H1 (cell line): ENCODE results near the gene IQCM. TPM values are rescaled to one million over a fixed set of nuclear protein-coding genes. Genes with fewer than 3 reads are reported as not detected.

Source experiments
- CTCF ChIA-PET: fragments of 300-600 bp; sonication (Branson Sonifier 250); formaldehyde crosslinking; loops from one replicate; lab custom pipeline; 2021; ENCODE audit not compliant: partially characterized antibody; lab: Charles Lee
- POLR2A ChIA-PET: fragments of 300-600 bp; sonication (Branson Sonifier 250); formaldehyde crosslinking; loops from one replicate; lab custom pipeline; 2021; ENCODE audit warnings: inconsistent platforms; ENCODE audit not compliant: partially characterized antibody; lab: Charles Lee
- DNase-seq, 2 experiments: peaks; one replicate each; pipeline versions ENCODE4 v3.0.0 to v3.0.0-alpha.2; 2010 to 2022; ENCODE audit warnings: low spot score in 2 of 2, low read depth in 1 of 2, mixed read lengths in 1 of 2
- FAIRE-seq: peaks from 2 replicates; lab custom pipeline; 2011; peaks lifted over from hg19 to GRCh38; lab: Jason Lieb, UNC
- H2AFZ ChIP-seq: 2 replicates; pipeline ENCODE4 v1.8.1; 2012; ENCODE audit warnings: low read length, inconsistent platforms
- H2AK5ac ChIP-seq: 2 replicates; pipeline ENCODE4 v1.6.1; 2013; ENCODE audit warnings: low read depth, low read length
- H2BK120ac ChIP-seq: replicated peaks from 2 replicates; pipeline ENCODE3; 2013; ENCODE audit warnings: low read depth, low read length, inconsistent platforms
- H2BK12ac ChIP-seq: 2 replicates; pipeline ENCODE4 v1.6.1; 2013; ENCODE audit warnings: low read depth, low read length
- H2BK15ac ChIP-seq: 2 replicates; pipeline ENCODE4 v1.6.1; 2013; ENCODE audit warnings: low read length
- H2BK20ac ChIP-seq: 2 replicates; pipeline ENCODE4 v1.6.1; 2013; ENCODE audit warnings: low read length
- H2BK5ac ChIP-seq: 2 replicates; pipeline ENCODE4 v1.6.1; 2013; ENCODE audit warnings: low read depth, low read length
- H3K14ac ChIP-seq: 2 replicates; pipeline ENCODE4 v1.6.1; 2013; ENCODE audit warnings: inconsistent platforms; ENCODE audit not compliant: insufficient read length
- H3K18ac ChIP-seq: 2 replicates; pipeline ENCODE4 v1.6.1; 2013; ENCODE audit warnings: low read length; ENCODE audit errors: extremely low read depth
- H3K23ac ChIP-seq: 2 replicates; pipeline ENCODE4 v1.6.1; 2013; ENCODE audit warnings: inconsistent platforms; ENCODE audit not compliant: insufficient read length
- H3K23me2 ChIP-seq: 2 replicates; pipeline ENCODE4 v1.6.1; 2013; ENCODE audit warnings: low read depth, low read length
- H3K27ac ChIP-seq: 2 replicates; pipeline ENCODE4 v1.6.1; 2011; ENCODE audit warnings: low read depth, low read length, inconsistent platforms
- H3K27me3 ChIP-seq, 4 experiments: replicated peaks in 1 of 4; 1 replicate in 1 of 4; 2 replicates in 3 of 4; pipeline versions ENCODE4 v1.6.1 to v1.8.1; 2011 to 2013; ENCODE audit warnings: low read length in 3 of 4, mild to moderate bottlenecking in 3 of 4, inconsistent platforms in 2 of 4, mixed read lengths in 2 of 4, moderate library complexity in 1 of 4; ENCODE audit not compliant: control insufficient read depth in 3 of 4, insufficient read depth in 3 of 4; ENCODE audit errors: extremely low read depth in 1 of 4
- H3K36me3 ChIP-seq, 4 experiments: 2 replicates each; pipeline versions ENCODE4 v1.6.1 to v1.8.1; 2011 to 2013; ENCODE audit warnings: mild to moderate bottlenecking in 4 of 4, low read length in 3 of 4, moderate library complexity in 2 of 4, control low read depth in 1 of 4, inconsistent platforms in 1 of 4; ENCODE audit not compliant: insufficient read depth in 4 of 4, control insufficient read depth in 2 of 4
- H3K4ac ChIP-seq: replicated peaks from 2 replicates; pipeline ENCODE3; 2013; ENCODE audit warnings: low read length, low read depth, mixed read lengths, inconsistent platforms; ENCODE audit not compliant: insufficient read length
- H3K4me1 ChIP-seq, 4 experiments: replicated peaks in 1 of 4; 1 replicate in 1 of 4; 2 replicates in 3 of 4; pipeline versions ENCODE4 v1.6.1 to v1.8.1; 2011 to 2013; ENCODE audit warnings: low read length in 3 of 4, inconsistent platforms in 2 of 4, mixed read lengths in 1 of 4; ENCODE audit not compliant: insufficient read depth in 4 of 4, control insufficient read depth in 3 of 4
- H3K4me2 ChIP-seq, 2 experiments: 2 replicates each; pipeline versions ENCODE4 v1.6.1 to v1.8.1; 2011 to 2013; ENCODE audit warnings: low read depth in 2 of 2, low read length in 2 of 2, control low read depth in 1 of 2, inconsistent platforms in 1 of 2, mild to moderate bottlenecking in 1 of 2; ENCODE audit not compliant: insufficient read depth in 1 of 2
- H3K4me3 ChIP-seq, 4 experiments: fragments of 200-600, 300-600 bp in 1 of 4; sonication (generic), shearing (Covaris generic), sonication (Bioruptor Twin) in 1 of 4; 2 replicates each; pipeline versions ENCODE4 v1.5.1 to v1.8.1; 2011 to 2016; ENCODE audit warnings: low read length in 4 of 4, low read depth in 3 of 4, control low read depth in 2 of 4, inconsistent platforms in 2 of 4, mild to moderate bottlenecking in 2 of 4, mixed read lengths in 1 of 4, moderate library complexity in 1 of 4; ENCODE audit not compliant: insufficient read depth in 2 of 4; ENCODE audit errors: extremely low read depth in 1 of 4
- H3K56ac ChIP-seq: replicated peaks from 2 replicates; pipeline ENCODE3; 2013; ENCODE audit warnings: low read depth, mild to moderate bottlenecking, mixed read lengths, low read length, inconsistent platforms; ENCODE audit not compliant: insufficient read length
- H3K79me1 ChIP-seq: 2 replicates; pipeline ENCODE4 v1.6.1; 2013; ENCODE audit warnings: low read depth, low read length, control low read depth
- H3K79me2 ChIP-seq, 2 experiments: 2 replicates each; pipeline versions ENCODE4 v1.6.1 to v1.8.1; 2012 to 2013; ENCODE audit warnings: low read length in 2 of 2, mild to moderate bottlenecking in 2 of 2, inconsistent platforms in 1 of 2; ENCODE audit not compliant: insufficient read depth in 2 of 2, control insufficient read depth in 1 of 2
- H3K9ac ChIP-seq, 4 experiments: replicated peaks in 1 of 4; 1 replicate in 1 of 4; 2 replicates in 3 of 4; pipeline versions ENCODE4 v1.6.1 to v1.8.1; 2011 to 2013; ENCODE audit warnings: low read depth in 3 of 4, low read length in 3 of 4, control low read depth in 2 of 4, mild to moderate bottlenecking in 2 of 4, moderate library complexity in 2 of 4, inconsistent platforms in 1 of 4; ENCODE audit errors: extremely low read depth in 1 of 4
- H3K9me3 ChIP-seq, 2 experiments: 2 replicates each; pipeline versions ENCODE4 v1.6.1 to v1.8.1; 2012 to 2013; ENCODE audit warnings: mild to moderate bottlenecking in 2 of 2, moderate library complexity in 2 of 2, control low read depth in 1 of 2, inconsistent platforms in 1 of 2, low read depth in 1 of 2, low read length in 1 of 2, mixed read lengths in 1 of 2; ENCODE audit not compliant: insufficient read depth in 2 of 2
- H4K20me1 ChIP-seq, 2 experiments: replicated peaks in 1 of 2; 2 replicates each; pipeline versions ENCODE3 to v1.8.1; 2011 to 2013; ENCODE audit warnings: inconsistent platforms in 2 of 2, low read length in 2 of 2, mild to moderate bottlenecking in 1 of 2; ENCODE audit not compliant: insufficient read depth in 2 of 2, control insufficient read depth in 1 of 2
- H4K5ac ChIP-seq: 2 replicates; pipeline ENCODE4 v1.6.1; 2013; ENCODE audit warnings: low read length, low read depth, mixed read lengths, inconsistent platforms; ENCODE audit not compliant: insufficient read length
- H4K8ac ChIP-seq: 2 replicates; pipeline ENCODE4 v1.8.0; 2013; ENCODE audit warnings: mild to moderate bottlenecking, moderate library complexity, low read length, inconsistent platforms; ENCODE audit not compliant: insufficient read depth; ENCODE audit errors: extremely low read depth
- H4K91ac ChIP-seq: replicated peaks from 2 replicates; pipeline ENCODE3; 2013; ENCODE audit warnings: low read length, mixed read lengths, inconsistent platforms; ENCODE audit not compliant: insufficient read length
- BRCA1 ChIP-seq: IDR thresholded peaks from 2 replicates; pipeline ENCODE4 v1.6.1; 2012; ENCODE audit warnings: low read depth, low read length, improper control_type of control experiment
- CBX5 ChIP-seq: fragments of 300-800, 300-1000 bp; sonication (generic); IDR thresholded peaks from 2 replicates; pipeline ENCODE4 v1.7.1; 2016; ENCODE audit warnings: antibody characterized with exemption, low read length, low read depth
- CBX8 ChIP-seq: fragments of 300-800, 300-1000 bp; sonication (generic); IDR thresholded peaks from 2 replicates; pipeline ENCODE4 v1.7.1; 2016; ENCODE audit warnings: low read depth, low read length, borderline replicate concordance
- EZH2 ChIP-seq: fragments of 200-600 bp; sonication (generic); IDR thresholded peaks from 2 replicates; pipeline ENCODE4 v1.7.1; 2012; ENCODE audit warnings: low read depth, mild to moderate bottlenecking, moderate library complexity, low read length, inconsistent platforms; ENCODE audit not compliant: severe bottlenecking
- HDAC2 ChIP-seq, 2 experiments: fragments of 300-600 bp in 1 of 2; sonication (generic) in 1 of 2; IDR thresholded peaks; 2 replicates each; pipeline ENCODE4 v1.6.1; 2011 to 2012; ENCODE audit warnings: low read depth in 2 of 2, low read length in 2 of 2, mild to moderate bottlenecking in 2 of 2, moderate library complexity in 2 of 2, borderline replicate concordance in 1 of 2, inconsistent platforms in 1 of 2
- MAFK ChIP-seq: IDR thresholded peaks from 2 replicates; pipeline ENCODE4 v1.6.1; 2012; ENCODE audit warnings: low read depth, mild to moderate bottlenecking, improper control_type of control experiment, low read length
- MAX ChIP-seq: IDR thresholded peaks from 2 replicates; pipeline ENCODE4 v1.6.1; 2012; ENCODE audit warnings: inconsistent platforms
- SAP30 ChIP-seq: fragments of 300-600 bp; sonication (generic); IDR thresholded peaks from 2 replicates; pipeline ENCODE4 v1.7.1; 2012; ENCODE audit warnings: low read length, moderate library complexity, mild to moderate bottlenecking, inconsistent platforms; ENCODE audit not compliant: insufficient read depth, insufficient replicate concordance
- SIN3A ChIP-seq, 2 experiments: IDR thresholded peaks in 1 of 2; conservative IDR thresholded peaks in 1 of 2; 2 replicates each; pipeline ENCODE4 v1.6.1; 2011 to 2012; ENCODE audit warnings: low read length in 2 of 2, improper control_type of control experiment in 1 of 2, low read depth in 1 of 2, mild to moderate bottlenecking in 1 of 2
- SRF ChIP-seq: IDR thresholded peaks from 2 replicates; pipeline ENCODE4 v1.6.1; 2011; ENCODE audit warnings: mild to moderate bottlenecking, low read depth, low read length, moderate library complexity
- USF2 ChIP-seq: IDR thresholded peaks from 2 replicates; pipeline ENCODE4 v1.6.1; 2011; ENCODE audit warnings: low read length, improper control_type of control experiment
- YY1 ChIP-seq: IDR thresholded peaks from 2 replicates; pipeline ENCODE4 v1.6.1; 2011; ENCODE audit warnings: low read depth, mild to moderate bottlenecking, low read length
- ZNF274 ChIP-seq: IDR thresholded peaks from 2 replicates; pipeline ENCODE4 v1.7.0; 2012; ENCODE audit warnings: low read length, borderline replicate concordance; ENCODE audit errors: extremely low read depth
- polyA plus RNA-seq, 7 experiments: library from polyadenylated mRNA; depleted of rRNA in 3 of 7; stranded (reverse) in 5 of 7; unstranded in 2 of 7; fragments of >200 nt in 5 of 7; fragments of 200-250 nt in 2 of 7; gene quantifications; 1 replicate in 5 of 7; 2 replicates in 1 of 7; 4 replicates in 1 of 7; pipeline versions ENCODE4 v1.2.1 to v1.2.3, GENCODE V29; 2011 to 2013; ENCODE audit warnings: missing spikeins in 2 of 7, mixed read lengths in 2 of 7
- total RNA-seq: library from RNA; stranded (reverse); fragmentation: NEBNext Ultra II Directional; extraction: Animal tissue kit (Norgen Biotek cat#: 25700); gene quantifications from 2 replicates; pipeline ENCODE4 v1.2.1, GENCODE V29; 2021

Gene IQCM
- total and polyA plus RNA-seq, 2 of the 8 experiments (the other 6 are each of a cell fraction or from before 2014, with no cell fraction given): not detected

- POLR2A ChIA-PET: no interaction called here
- H3K4me3 ChIP-seq: no peak overlapping the region
- no peaks in the 10 kb centered on the region for H3K79me2 ChIP-seq
- no peaks in the 10 kb centered on the region for H3K79me1 ChIP-seq
- DNase-seq (no peak), FAIRE-seq (no peak)
- H3K4me2 ChIP-seq: no peak overlapping the region
- H2AFZ ChIP-seq: no peak overlapping the region
- no peak overlapping the region for H2BK12ac ChIP-seq
- H3K4me1 ChIP-seq: no peaks in the 10 kb centered on the region
- no peaks in the 10 kb centered on the region for H4K20me1 ChIP-seq
- H3K14ac ChIP-seq: no peak overlapping the region
- no peak overlapping the region for H4K5ac ChIP-seq
- no peak overlapping the region for H3K27ac ChIP-seq
- no peaks in the 10 kb centered on the region for H3K9me3 ChIP-seq
- no peak overlapping the region for H3K18ac ChIP-seq
- no peak overlapping the region for H2BK120ac ChIP-seq
- H2BK5ac ChIP-seq: no peak overlapping the region
- no peak overlapping the region for H4K91ac ChIP-seq
- no peaks in the 10 kb centered on the region for H3K36me3 ChIP-seq
- no peak overlapping the region for H3K23ac ChIP-seq
- no peaks in the 10 kb centered on the region for H3K23me2 ChIP-seq
- CTCF ChIA-PET: interaction anchor here (0.8 kb wide), 1 partner anchor 46 kb away, joined by 3 read pairs; no protein-coding TSS in a partner anchor
- H4K8ac ChIP-seq: no peak overlapping the region
- H2BK20ac ChIP-seq: no peak overlapping the region
- H2BK15ac ChIP-seq: no peak overlapping the region
- no peak overlapping the region for H3K56ac ChIP-seq
- H3K27me3 ChIP-seq: no peaks in the 10 kb centered on the region
- no peak overlapping the region for H2AK5ac ChIP-seq
- H3K4ac ChIP-seq: no peak overlapping the region
- H3K9ac ChIP-seq: no peak overlapping the region
- no peak for TF ChIP-seq USF2
- no peak for TF ChIP-seq YY1
- TF ChIP-seq BRCA1: no peak
- TF ChIP-seq EZH2: no peak
- no peak for TF ChIP-seq CBX5
- TF ChIP-seq HDAC2 (IDR thresholded peaks at IDR 0.05; ENCODE audit: borderline replicate concordance in 1 of 2, low read depth in 2 of 2, low read length in 2 of 2): no peak
- TF ChIP-seq CBX8: no peak
- no peak for TF ChIP-seq MAX
- TF ChIP-seq MAFK: no peak
- TF ChIP-seq SRF: no peak
- no peak for TF ChIP-seq SIN3A (conservative IDR thresholded peaks at IDR 0.05 in 1 of 2, IDR thresholded peaks at IDR 0.05 in 1 of 2; ENCODE audit: low read depth in 1 of 2, low read length in 2 of 2)
- no peak for TF ChIP-seq SAP30
- no peak for TF ChIP-seq ZNF274
Measured at GRCh38 chr4:149349541-149349940, 466.1 kb downstream of the IQCM start.
